C4-2B (cell line): ENCODE data around the gene CACNB2.

Experiments
- CTCF ChIP-seq: fragments of 450-650 bp; conservative IDR thresholded peaks from 2 replicates; pipeline ENCODE4 v1.5.1; 2017; ENCODE audit warnings: mild to moderate bottlenecking
- ZFX ChIP-seq: fragments of 450-650 bp; IDR thresholded peaks from 2 replicates; pipeline ENCODE4 v1.6.1; 2017

DNA sequence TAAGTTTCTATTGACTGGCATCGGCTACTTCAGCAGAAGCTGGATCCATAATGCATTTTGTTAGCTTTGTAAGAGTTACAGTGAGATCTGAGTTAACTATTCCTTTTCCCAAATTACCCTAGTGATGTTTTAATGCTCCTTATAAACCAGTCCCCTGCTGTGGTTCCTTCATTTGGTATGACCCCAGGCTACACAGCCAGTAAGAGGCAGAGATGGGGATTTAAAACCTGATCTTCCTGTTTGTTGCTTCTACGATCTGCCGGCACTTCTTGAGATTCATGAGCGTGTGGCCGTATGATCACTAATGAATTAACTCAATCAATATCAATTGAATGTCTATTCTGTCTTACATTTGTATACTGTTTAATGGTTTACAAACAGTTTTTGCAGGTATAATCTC is 86.1 kb downstream of the CACNB2 start:
- no peak for TF ChIP-seq CTCF
- TF ChIP-seq ZFX, result no peak
